ENCODE results near the gene PDZK1IP1.

DNA sequence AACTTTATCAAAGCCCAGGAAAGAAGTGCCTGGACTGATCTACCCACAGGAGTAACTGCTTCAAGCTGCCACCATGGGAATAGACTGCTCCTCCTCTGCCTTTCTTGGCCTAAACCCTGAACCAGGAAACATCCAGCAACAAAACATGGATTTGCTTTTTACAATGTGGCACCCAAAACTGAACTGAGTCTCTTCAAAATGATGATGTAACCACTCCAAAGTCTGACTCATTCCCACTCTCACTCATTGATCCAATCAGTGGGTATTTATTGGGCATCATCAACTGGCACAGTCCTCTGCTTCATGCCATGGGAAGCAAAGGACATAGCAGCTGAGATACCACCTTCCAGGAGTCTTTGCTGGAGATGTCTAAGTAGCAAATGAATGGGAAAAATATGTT is 29.1 kb downstream of the PDZK1IP1 start:
- TF ChIP-seq, protein P1, sequence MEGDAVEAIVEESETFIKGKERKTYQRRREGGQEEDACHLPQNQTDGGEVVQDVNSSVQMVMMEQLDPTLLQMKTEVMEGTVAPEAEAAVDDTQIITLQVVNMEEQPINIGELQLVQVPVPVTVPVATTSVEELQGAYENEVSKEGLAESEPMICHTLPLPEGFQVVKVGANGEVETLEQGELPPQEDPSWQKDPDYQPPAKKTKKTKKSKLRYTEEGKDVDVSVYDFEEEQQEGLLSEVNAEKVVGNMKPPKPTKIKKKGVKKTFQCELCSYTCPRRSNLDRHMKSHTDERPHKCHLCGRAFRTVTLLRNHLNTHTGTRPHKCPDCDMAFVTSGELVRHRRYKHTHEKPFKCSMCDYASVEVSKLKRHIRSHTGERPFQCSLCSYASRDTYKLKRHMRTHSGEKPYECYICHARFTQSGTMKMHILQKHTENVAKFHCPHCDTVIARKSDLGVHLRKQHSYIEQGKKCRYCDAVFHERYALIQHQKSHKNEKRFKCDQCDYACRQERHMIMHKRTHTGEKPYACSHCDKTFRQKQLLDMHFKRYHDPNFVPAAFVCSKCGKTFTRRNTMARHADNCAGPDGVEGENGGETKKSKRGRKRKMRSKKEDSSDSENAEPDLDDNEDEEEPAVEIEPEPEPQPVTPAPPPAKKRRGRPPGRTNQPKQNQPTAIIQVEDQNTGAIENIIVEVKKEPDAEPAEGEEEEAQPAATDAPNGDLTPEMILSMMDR (IDR thresholded peaks at IDR 0.05) = no peak
- no peak for TF ChIP-seq ZFX (IDR thresholded peaks at IDR 0.05; ENCODE audit: borderline replicate concordance)

All from 22Rv1 (cell line).